SJCRH30 (cell line): Measurements from ENCODE around the gene PATJ. TPM values are rescaled to one million over a fixed set of nuclear protein-coding genes. Genes with fewer than 3 reads are reported as not detected.

Source experiments
- DNase-seq, 2 experiments: peaks; one replicate each; pipeline ENCODE4 v3.0.0-alpha.2; 2015 to 2020
- H3K27ac ChIP-seq: fragments of 250-450 bp; sonication (Bioruptor Pico); 2 replicates; pipeline ENCODE4 v1.5.1; 2020; ENCODE audit warnings: mild to moderate bottlenecking, moderate library complexity
- H3K27me3 ChIP-seq: fragments of 250-450 bp; sonication (Bioruptor Pico); 2 replicates; pipeline ENCODE4 v1.5.1; 2020; ENCODE audit warnings: mild to moderate bottlenecking, moderate library complexity
- H3K36me3 ChIP-seq: fragments of 250-450 bp; sonication (Bioruptor Pico); 2 replicates; pipeline ENCODE4 v1.5.1; 2020; ENCODE audit warnings: mild to moderate bottlenecking, moderate library complexity
- H3K4me1 ChIP-seq: fragments of 250-450 bp; sonication (Bioruptor Pico); 2 replicates; pipeline ENCODE4 v1.5.1; 2020; ENCODE audit warnings: mild to moderate bottlenecking, moderate library complexity
- H3K4me3 ChIP-seq: fragments of 250-450 bp; sonication (Bioruptor Pico); 2 replicates; pipeline ENCODE4 v1.5.1; 2020; ENCODE audit warnings: mild to moderate bottlenecking, moderate library complexity
- H3K9me3 ChIP-seq: fragments of 250-450 bp; sonication (Bioruptor Pico); replicated peaks from 2 replicates; pipeline ENCODE4 v1.5.1; 2020; ENCODE audit warnings: mild to moderate bottlenecking, moderate library complexity
- total RNA-seq: library from RNA; depleted of rRNA; stranded (reverse); fragments of >200 nt; shearing (Covaris generic); gene quantifications from 2 replicates; pipeline ENCODE4 v1.2.3, GENCODE V29; 2014

Gene PATJ
- total RNA-seq, 1 experiment from 2014 or later = 4.0 TPM

- Histone ChIP-seq H3K4me3 (no peak overlapping the region), H3K27ac (no peak overlapping the region), H3K36me3 (no peaks in the 10 kb centered on the region), H3K27me3 (no peaks in the 10 kb centered on the region), H3K4me1 (peaks cover 8% of the 10 kb centered on the region), H3K9me3 (no peaks in the 10 kb centered on the region)
- no peak for DNase-seq
Observed at GRCh38 chr1:62057230-62057629, 314.9 kb downstream of the PATJ start.

- Histone ChIP-seq H3K27me3 (no peaks in the 10 kb centered on the region), H3K4me3 (no peak overlapping the region), H3K27ac (no peak overlapping the region), H3K36me3 (no peaks in the 10 kb centered on the region), H3K9me3 (no peaks in the 10 kb centered on the region), H3K4me1 (peaks cover 8% of the 10 kb centered on the region)
- DNase-seq = peak; percentile 12 to 52
Observed at GRCh38 chr1:62057641-62058290, 315.5 kb downstream of the PATJ start.

- peaks cover 8% of the 10 kb centered on the region for H3K4me1 ChIP-seq
- no peaks in the 10 kb centered on the region for H3K36me3 ChIP-seq
- no peaks in the 10 kb centered on the region for H3K9me3 ChIP-seq
- H3K27me3 ChIP-seq = no peaks in the 10 kb centered on the region
- H3K4me3 ChIP-seq = no peak overlapping the region
- no peak overlapping the region for H3K27ac ChIP-seq
- no peak for DNase-seq
Observed at GRCh38 chr1:62058956-62059355, 316.7 kb downstream of the PATJ start.

- Histone ChIP-seq H3K27me3 (no peaks in the 10 kb centered on the region), H3K9me3 (no peaks in the 10 kb centered on the region), H3K27ac (no peak overlapping the region), H3K36me3 (no peaks in the 10 kb centered on the region), H3K4me1 (peaks cover 8% of the 10 kb centered on the region), H3K4me3 (no peak overlapping the region)
- DNase-seq = no peak
Observed at GRCh38 chr1:62062087-62062486, 319.8 kb downstream of the PATJ start.

GRCh38 chr1:62064829-62065407 lies 322.6 kb downstream of the PATJ start:
- no peak overlapping the region for H3K4me3 ChIP-seq
- no peaks in the 10 kb centered on the region for H3K9me3 ChIP-seq
- no peak overlapping the region for H3K27ac ChIP-seq
- H3K4me1 ChIP-seq = no peaks in the 10 kb centered on the region
- no peaks in the 10 kb centered on the region for H3K27me3 ChIP-seq
- DNase-seq = no peak
- no peaks in the 10 kb centered on the region for H3K36me3 ChIP-seq

- no peaks in the 10 kb centered on the region for H3K9me3 ChIP-seq
- H3K27me3 ChIP-seq = no peaks in the 10 kb centered on the region
- H3K36me3 ChIP-seq = no peaks in the 10 kb centered on the region
- H3K4me3 ChIP-seq = no peak overlapping the region
- no peak overlapping the region for H3K27ac ChIP-seq
- DNase-seq = no peak
- H3K4me1 ChIP-seq = no peaks in the 10 kb centered on the region
Observed at GRCh38 chr1:62066713-62067112, 324.4 kb downstream of the PATJ start.

GRCh38 chr1:62068416-62068843 lies 326.1 kb downstream of the PATJ start:
- H3K27ac ChIP-seq = no peak overlapping the region
- no peak for DNase-seq
- no peak overlapping the region for H3K4me3 ChIP-seq
- no peaks in the 10 kb centered on the region for H3K27me3 ChIP-seq
- H3K4me1 ChIP-seq = no peaks in the 10 kb centered on the region
- no peaks in the 10 kb centered on the region for H3K36me3 ChIP-seq
- no peaks in the 10 kb centered on the region for H3K9me3 ChIP-seq

GRCh38 chr1:62068978-62069377 lies 326.7 kb downstream of the PATJ start:
- Histone ChIP-seq H3K36me3 (no peaks in the 10 kb centered on the region), H3K4me3 (no peak overlapping the region), H3K4me1 (no peaks in the 10 kb centered on the region), H3K9me3 (no peaks in the 10 kb centered on the region), H3K27ac (no peak overlapping the region), H3K27me3 (no peaks in the 10 kb centered on the region)
- no peak for DNase-seq

- Histone ChIP-seq H3K9me3 (no peaks in the 10 kb centered on the region), H3K27ac (no peak overlapping the region), H3K36me3 (no peaks in the 10 kb centered on the region), H3K4me3 (no peak overlapping the region), H3K27me3 (no peaks in the 10 kb centered on the region), H3K4me1 (no peaks in the 10 kb centered on the region)
- peak in 1 of 2 experiments; percentile 51 for DNase-seq
Observed at GRCh38 chr1:62070384-62071011, 328.2 kb downstream of the PATJ start.

GRCh38 chr1:62071695-62072094 lies 329.4 kb downstream of the PATJ start:
- DNase-seq = no peak
- no peaks in the 10 kb centered on the region for H3K9me3 ChIP-seq
- no peak overlapping the region for H3K27ac ChIP-seq
- no peak overlapping the region for H3K4me3 ChIP-seq
- no peaks in the 10 kb centered on the region for H3K27me3 ChIP-seq
- peaks cover 3% of the 10 kb centered on the region for H3K4me1 ChIP-seq
- H3K36me3 ChIP-seq = no peaks in the 10 kb centered on the region

- peaks cover 3% of the 10 kb centered on the region for H3K4me1 ChIP-seq
- no peak overlapping the region for H3K4me3 ChIP-seq
- H3K27me3 ChIP-seq = no peaks in the 10 kb centered on the region
- H3K27ac ChIP-seq = no peak overlapping the region
- no peaks in the 10 kb centered on the region for H3K9me3 ChIP-seq
- no peaks in the 10 kb centered on the region for H3K36me3 ChIP-seq
- DNase-seq = peak; percentile 42 to 76
Observed at GRCh38 chr1:62076286-62076685, 334.0 kb downstream of the PATJ start.

GRCh38 chr1:62077821-62078220 lies 335.5 kb downstream of the PATJ start:
- H3K27ac ChIP-seq = no peak overlapping the region
- H3K4me3 ChIP-seq = no peak overlapping the region
- DNase-seq = no peak
- H3K36me3 ChIP-seq = no peaks in the 10 kb centered on the region
- H3K27me3 ChIP-seq = no peaks in the 10 kb centered on the region
- no peaks in the 10 kb centered on the region for H3K9me3 ChIP-seq
- H3K4me1 ChIP-seq = peaks cover 3% of the 10 kb centered on the region

GRCh38 chr1:62082456-62083363 lies 340.4 kb downstream of the PATJ start:
- no peaks in the 10 kb centered on the region for H3K4me1 ChIP-seq
- H3K4me3 ChIP-seq = no peak overlapping the region
- no peaks in the 10 kb centered on the region for H3K27me3 ChIP-seq
- H3K9me3 ChIP-seq = no peaks in the 10 kb centered on the region
- no peaks in the 10 kb centered on the region for H3K36me3 ChIP-seq
- H3K27ac ChIP-seq = no peak overlapping the region
- DNase-seq = peak; percentile 43 to 74

- DNase-seq = no peak
- Histone ChIP-seq H3K9me3 (no peaks in the 10 kb centered on the region), H3K4me1 (no peaks in the 10 kb centered on the region), H3K4me3 (no peak overlapping the region), H3K27ac (no peak overlapping the region), H3K27me3 (no peaks in the 10 kb centered on the region), H3K36me3 (no peaks in the 10 kb centered on the region)
Observed at GRCh38 chr1:62084310-62084890, 342.1 kb downstream of the PATJ start.
